Ascending aorta (tissue), 2 donors: ENCODE measurements around the gene UGT2B7. TPM values are rescaled to one million over a fixed set of nuclear protein-coding genes. Genes with fewer than 3 reads are reported as not detected.
"Not testable (repeated sequence)": the region's sequence is repeated elsewhere in the genome, so short reads cannot be mapped to it uniquely, and the experiment has no call there.

Experiments
- DNase-seq, 2 donors: peaks; one replicate each; pipeline ENCODE4 v3.0.0-alpha.2; 2019; ENCODE audit warnings: low spot score in 2 of 2
- H3K27ac ChIP-seq, 2 donors: fragments of 200-600 bp; sonication (generic); one replicate each; pipeline ENCODE4 v1.5.1; 2016 to 2017; ENCODE audit warnings: mild to moderate bottlenecking in 1 of 2
- H3K27me3 ChIP-seq: fragments of 200-600 bp; sonication (generic); one replicate; pipeline ENCODE4 v1.5.1; 2017
- H3K36me3 ChIP-seq, 2 donors: fragments of 200-600 bp; sonication (generic); one replicate each; pipeline ENCODE4 v1.5.1; 2016
- H3K4me1 ChIP-seq, 2 donors: fragments of 200-600 bp; sonication (generic); one replicate each; pipeline ENCODE4 v1.5.1; 2016 to 2017; ENCODE audit warnings: mild to moderate bottlenecking in 1 of 2
- H3K4me3 ChIP-seq, 2 donors: fragments of 200-600 bp; sonication (generic); one replicate each; pipeline ENCODE4 v1.5.1; 2016 to 2017; ENCODE audit warnings: mild to moderate bottlenecking in 1 of 2
- H3K9me3 ChIP-seq, 2 donors: fragments of 200-600 bp; sonication (generic); one replicate each; pipeline ENCODE4 v1.5.1; 2016
- CTCF ChIP-seq, 3 experiments: fragments of 200-600 bp in 2 of 3; fragments of 450-650 bp in 1 of 3; sonication (generic) in 2 of 3; IDR thresholded peaks; one replicate each; pipeline ENCODE4 v1.5.1; 2016 to 2019; ENCODE audit warnings: antibody characterized with exemption in 3 of 3, mild to moderate bottlenecking in 1 of 3, moderate library complexity in 1 of 3
- intact Hi-C: fragments of 100-400 bp; cut with DNase I; formaldehyde crosslinking; loops from one replicate; pipeline ENCODE4 v1.15.1; 2023
- total RNA-seq: library from RNA; depleted of rRNA; stranded (reverse); fragments of >200 nt; gene quantifications from one replicate; pipeline ENCODE4 v1.1.0, GENCODE V29; 2016

The UGT2B7 gene
- total RNA-seq, result not detected

GRCh38 chr4:69096111-69096656, at the start of gene UGT2B7:
TSS of gene UGT2B7 (plus strand) at chr4:69096474. CDS start at chr4:69096521, 47 bp downstream.
- DNase-seq, result no peak
- Histone ChIP-seq H3K4me1 (no peaks in the 10 kb centered on the region), H3K36me3 (no peaks in the 10 kb centered on the region), H3K27me3 (no peaks in the 10 kb centered on the region), H3K4me3 (no peak within 1 kb of the TSS), H3K9me3 (no peaks in the 10 kb centered on the region), H3K27ac (no peak within 1 kb of the TSS)
- no peak for TF ChIP-seq CTCF (IDR thresholded peaks at IDR 0.05)
- intact Hi-C loops, result no loop called here

- DNase-seq, result no peak
- Histone ChIP-seq H3K9me3 (no peaks in the 10 kb centered on the region), H3K27me3 (no peaks in the 10 kb centered on the region), H3K36me3 (no peaks in the 10 kb centered on the region), H3K27ac (no peak overlapping the region), H3K4me1 (no peaks in the 10 kb centered on the region), H3K4me3 (no peak overlapping the region)
- intact Hi-C loops, result no loop called here
- no peak for TF ChIP-seq CTCF (IDR thresholded peaks at IDR 0.05)
Measured at GRCh38 chr4:69049860-69050259, 46.4 kb upstream of the UGT2B7 start.

GRCh38 chr4:69050853-69051575, 45.3 kb upstream of the UGT2B7 start:
- H3K27me3 ChIP-seq, H3K4me3 ChIP-seq, DNase-seq, H3K27ac ChIP-seq, intact Hi-C loops, H3K4me1 ChIP-seq, H3K9me3 ChIP-seq, H3K36me3 ChIP-seq: not testable (repeated sequence)

GRCh38 chr4:69051576-69051943, 44.7 kb upstream of the UGT2B7 start:
- H3K27me3 ChIP-seq, result no peaks in the 10 kb centered on the region
- no peak for TF ChIP-seq CTCF (IDR thresholded peaks at IDR 0.05)
- intact Hi-C loops, result no loop called here
- no peaks in the 10 kb centered on the region for H3K4me1 ChIP-seq
- no peak overlapping the region for H3K27ac ChIP-seq
- no peaks in the 10 kb centered on the region for H3K9me3 ChIP-seq
- no peak overlapping the region for H3K4me3 ChIP-seq
- no peaks in the 10 kb centered on the region for H3K36me3 ChIP-seq
- DNase-seq, result no peak

- not testable (repeated sequence) for H3K27me3 ChIP-seq
Measured at GRCh38 chr4:69053309-69053885, 42.9 kb upstream of the UGT2B7 start.

GRCh38 chr4:69054033-69054432, 42.2 kb upstream of the UGT2B7 start:
- H3K9me3 ChIP-seq, H3K27me3 ChIP-seq, DNase-seq, H3K36me3 ChIP-seq, H3K4me3 ChIP-seq, H3K27ac ChIP-seq, intact Hi-C loops, H3K4me1 ChIP-seq: not testable (repeated sequence)

More at GRCh38 chr4:69053309-69053885, 42.9 kb upstream of the UGT2B7 start:
- H3K4me1 ChIP-seq, H3K27ac ChIP-seq, DNase-seq, intact Hi-C loops, H3K36me3 ChIP-seq, H3K9me3 ChIP-seq, H3K4me3 ChIP-seq: not testable (repeated sequence)

GRCh38 chr4:69054578-69055200, 41.6 kb upstream of the UGT2B7 start:
- no peaks in the 10 kb centered on the region for H3K27me3 ChIP-seq
- H3K27ac ChIP-seq, result no peak overlapping the region
- H3K9me3 ChIP-seq, result no peaks in the 10 kb centered on the region
- H3K4me1 ChIP-seq, result no peaks in the 10 kb centered on the region
- H3K4me3 ChIP-seq, result no peak overlapping the region
- TF ChIP-seq CTCF (IDR thresholded peaks at IDR 0.05), result no peak
- intact Hi-C loops, result no loop called here
- H3K36me3 ChIP-seq, result no peaks in the 10 kb centered on the region
- no peak for DNase-seq
